HEK293 (cell line): ENCODE results near the gene PPP1R1C.

Experiments used
- CTCF ChIA-PET: fragments of 350-600 bp; formaldehyde crosslinking; extraction: SDS; loops from one replicate; lab custom pipeline; 2021; ENCODE audit warnings: antibody characterized with exemption; lab: Yijun Ruan, JAX
- POLR2A ChIA-PET: fragments of 300-600 bp; formaldehyde crosslinking; extraction: SDS; loops from one replicate; lab custom pipeline; 2020; ENCODE audit warnings: antibody characterized with exemption, inconsistent platforms; lab: Yijun Ruan, JAX
- H3K27ac ChIP-seq: fragments of 200-500 bp; sonication (Bioruptor generic); 2 replicates; pipeline ENCODE4 v1.5.1; 2014; ENCODE audit warnings: low read depth, low read length, control low read depth, inconsistent platforms; ENCODE audit errors: extremely low read depth
- H3K36me3 ChIP-seq, 2 experiments: fragments of 200-500 bp in 1 of 2; sonication (Bioruptor generic) in 1 of 2; 1 replicate in 1 of 2; 2 replicates in 1 of 2; pipeline ENCODE4 v1.5.1; 2014 to 2017; ENCODE audit warnings: inconsistent platforms in 2 of 2, low read length in 2 of 2; ENCODE audit not compliant: control insufficient read depth in 2 of 2, insufficient read depth in 1 of 2
- H3K4me1 ChIP-seq: fragments of 200-500 bp; sonication (Bioruptor generic); 2 replicates; pipeline ENCODE4 v1.5.1; 2014; ENCODE audit warnings: mild to moderate bottlenecking, low read length, inconsistent platforms; ENCODE audit not compliant: control insufficient read depth, insufficient read depth
- H3K4me3 ChIP-seq: 2 replicates; pipeline ENCODE4 v1.5.1; 2011; ENCODE audit warnings: low read depth, mild to moderate bottlenecking, control low read depth, low read length, moderate library complexity
- H3K9me3 ChIP-seq: fragments of 200-500 bp; sonication (Bioruptor generic); 2 replicates; pipeline ENCODE4 v1.5.1; 2014; ENCODE audit warnings: low read depth, low read length, inconsistent platforms; ENCODE audit not compliant: control insufficient read depth, insufficient read depth
- BCL11A ChIP-seq: fragments of 450-650 bp; formaldehyde crosslinking; IDR thresholded peaks from 2 replicates; pipeline ENCODE4 v1.5.1; 2016; ENCODE audit warnings: low read depth, missing biosample characterization, missing genetic modification characterization
- GLI2 ChIP-seq: fragments of 450-650 bp; formaldehyde crosslinking; IDR thresholded peaks from 2 replicates; pipeline ENCODE4; 2017; ENCODE audit warnings: missing biosample characterization, missing genetic modification characterization, low read depth, borderline replicate concordance
- GLI4 ChIP-seq: fragments of 450-650 bp; formaldehyde crosslinking; IDR thresholded peaks from 2 replicates; pipeline ENCODE4 v1.5.1; 2016; ENCODE audit warnings: missing biosample characterization, missing genetic modification characterization
- KLF7 ChIP-seq: fragments of 450-650 bp; formaldehyde crosslinking; IDR thresholded peaks from 2 replicates; pipeline ENCODE4 v1.5.1; 2016; ENCODE audit warnings: missing biosample characterization, missing genetic modification characterization, borderline replicate concordance
- RBAK ChIP-seq: fragments of 450-650 bp; formaldehyde crosslinking; IDR thresholded peaks from 2 replicates; pipeline ENCODE4 v1.5.1; 2016; ENCODE audit warnings: missing biosample characterization, missing genetic modification characterization
- ZBTB17 ChIP-seq: fragments of 450-650 bp; formaldehyde crosslinking; IDR thresholded peaks from 2 replicates; pipeline ENCODE4 v1.5.1; 2016; ENCODE audit warnings: missing biosample characterization, missing genetic modification characterization
- ZBTB21 ChIP-seq: fragments of 450-650 bp; formaldehyde crosslinking; IDR thresholded peaks from 2 replicates; pipeline ENCODE4 v1.5.1; 2017; ENCODE audit warnings: missing biosample characterization, missing genetic modification characterization
- ZBTB7A ChIP-seq: fragments of 450-650 bp; formaldehyde crosslinking; IDR thresholded peaks from 2 replicates; pipeline ENCODE4 v1.5.1; 2016; ENCODE audit warnings: low read depth, missing biosample characterization, missing genetic modification characterization
- ZNF121 ChIP-seq: fragments of 450-650 bp; formaldehyde crosslinking; IDR thresholded peaks from 2 replicates; pipeline ENCODE4 v1.5.1; 2016; ENCODE audit warnings: missing biosample characterization, missing genetic modification characterization
- ZNF140 ChIP-seq: fragments of 450-650 bp; formaldehyde crosslinking; IDR thresholded peaks from 2 replicates; pipeline ENCODE4 v1.5.1; 2016; ENCODE audit warnings: missing biosample characterization, missing genetic modification characterization
- ZNF184 ChIP-seq: fragments of 450-650 bp; IDR thresholded peaks from 2 replicates; pipeline ENCODE4 v1.5.1; 2018; ENCODE audit warnings: missing biosample characterization, mild to moderate bottlenecking, missing genetic modification characterization
- ZNF19 ChIP-seq: fragments of 450-650 bp; formaldehyde crosslinking; IDR thresholded peaks from 2 replicates; pipeline ENCODE4; 2016; ENCODE audit warnings: missing biosample characterization, missing genetic modification characterization, low read depth
- ZNF266 ChIP-seq: fragments of 450-650 bp; formaldehyde crosslinking; IDR thresholded peaks from 2 replicates; pipeline ENCODE4 v1.5.1; 2016; ENCODE audit warnings: missing biosample characterization, missing genetic modification characterization, low read depth
- ZNF341 ChIP-seq: fragments of 450-650 bp; formaldehyde crosslinking; IDR thresholded peaks from 2 replicates; pipeline ENCODE4; 2016; ENCODE audit warnings: low read depth, missing biosample characterization, missing genetic modification characterization
- ZNF37A ChIP-seq: fragments of 450-650 bp; IDR thresholded peaks from 2 replicates; pipeline ENCODE4 v1.5.1; 2018; ENCODE audit warnings: missing biosample characterization, missing genetic modification characterization
- ZNF501 ChIP-seq: fragments of 450-650 bp; formaldehyde crosslinking; IDR thresholded peaks from 2 replicates; pipeline ENCODE4 v1.5.1; 2016; ENCODE audit warnings: missing biosample characterization, missing genetic modification characterization
- ZNF561 ChIP-seq: fragments of 450-650 bp; IDR thresholded peaks from 2 replicates; pipeline ENCODE4 v1.5.1; 2018; ENCODE audit warnings: missing biosample characterization, missing genetic modification characterization, borderline replicate concordance
- ZNF626 ChIP-seq: fragments of 450-650 bp; sonication (Bioruptor Pico); formaldehyde crosslinking; IDR thresholded peaks from 2 replicates; pipeline ENCODE4 v1.5.1; 2018; ENCODE audit warnings: missing biosample characterization, missing genetic modification characterization, inconsistent platforms
- TF ChIP-seq, protein P1 (sequence below): fragments of 450-650 bp; formaldehyde crosslinking; IDR thresholded peaks from 2 replicates; pipeline ENCODE4 v1.5.1; 2016; ENCODE audit warnings: missing biosample characterization, missing genetic modification characterization
- TF ChIP-seq, protein P2 (sequence below): fragments of 450-650 bp; IDR thresholded peaks from 2 replicates; pipeline ENCODE4 v1.5.1; 2018; ENCODE audit warnings: missing biosample characterization, missing genetic modification characterization
- TF ChIP-seq, protein P3 (sequence below): fragments of 450-650 bp; formaldehyde crosslinking; IDR thresholded peaks from 2 replicates; pipeline ENCODE4 v1.5.1; 2017; ENCODE audit warnings: missing biosample characterization, missing genetic modification characterization
- TF ChIP-seq, protein P4 (sequence below): fragments of 450-650 bp; IDR thresholded peaks from 2 replicates; pipeline ENCODE4 v1.5.1; 2018; ENCODE audit warnings: missing biosample characterization, mild to moderate bottlenecking, missing genetic modification characterization
- TF ChIP-seq, protein P5 (sequence below): fragments of 450-650 bp; formaldehyde crosslinking; IDR thresholded peaks from 2 replicates; pipeline ENCODE4 v1.5.1; 2016; ENCODE audit warnings: missing biosample characterization, missing genetic modification characterization, borderline replicate concordance

PPP1R1C gene

DNA sequence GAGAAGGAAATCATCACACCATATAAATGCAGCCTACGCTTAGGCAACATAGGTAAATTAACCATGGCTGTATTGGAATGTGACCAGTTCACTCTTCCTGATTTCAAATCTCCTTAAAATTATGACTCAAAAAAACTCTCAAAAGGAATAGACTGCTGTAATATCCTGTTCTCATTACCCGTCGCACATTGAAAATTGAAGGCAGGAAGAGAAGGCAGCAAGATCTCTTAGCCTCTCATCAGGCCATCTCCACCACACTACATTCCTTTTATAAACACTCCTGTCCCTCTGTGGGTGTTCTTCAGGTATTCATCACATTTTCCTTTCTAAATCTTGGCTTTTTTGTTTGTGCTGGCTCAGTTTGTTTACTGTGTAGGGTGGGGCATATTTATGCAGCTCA lies 83.2 kb downstream of the PPP1R1C start:
- TF ChIP-seq ZNF561 (tag by site-specific recombination) (no peak), GLI2 (tag by site-specific recombination) (no peak), ZNF19 (tag by site-specific recombination) (no peak), ZNF184 (tag by site-specific recombination) (no peak), ZNF501 (no peak), GLI4 (tag by site-specific recombination) (no peak)
- TF ChIP-seq, protein P1, sequence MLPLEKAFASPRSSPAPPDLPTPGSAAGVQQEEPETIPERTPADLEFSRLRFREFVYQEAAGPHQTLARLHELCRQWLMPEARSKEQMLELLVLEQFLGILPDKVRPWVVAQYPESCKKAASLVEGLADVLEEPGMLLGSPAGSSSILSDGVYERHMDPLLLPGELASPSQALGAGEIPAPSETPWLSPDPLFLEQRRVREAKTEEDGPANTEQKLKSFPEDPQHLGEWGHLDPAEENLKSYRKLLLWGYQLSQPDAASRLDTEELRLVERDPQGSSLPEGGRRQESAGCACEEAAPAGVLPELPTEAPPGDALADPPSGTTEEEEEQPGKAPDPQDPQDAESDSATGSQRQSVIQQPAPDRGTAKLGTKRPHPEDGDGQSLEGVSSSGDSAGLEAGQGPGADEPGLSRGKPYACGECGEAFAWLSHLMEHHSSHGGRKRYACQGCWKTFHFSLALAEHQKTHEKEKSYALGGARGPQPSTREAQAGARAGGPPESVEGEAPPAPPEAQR (tag by site-specific recombination) = no peak
- TF ChIP-seq, protein P2, sequence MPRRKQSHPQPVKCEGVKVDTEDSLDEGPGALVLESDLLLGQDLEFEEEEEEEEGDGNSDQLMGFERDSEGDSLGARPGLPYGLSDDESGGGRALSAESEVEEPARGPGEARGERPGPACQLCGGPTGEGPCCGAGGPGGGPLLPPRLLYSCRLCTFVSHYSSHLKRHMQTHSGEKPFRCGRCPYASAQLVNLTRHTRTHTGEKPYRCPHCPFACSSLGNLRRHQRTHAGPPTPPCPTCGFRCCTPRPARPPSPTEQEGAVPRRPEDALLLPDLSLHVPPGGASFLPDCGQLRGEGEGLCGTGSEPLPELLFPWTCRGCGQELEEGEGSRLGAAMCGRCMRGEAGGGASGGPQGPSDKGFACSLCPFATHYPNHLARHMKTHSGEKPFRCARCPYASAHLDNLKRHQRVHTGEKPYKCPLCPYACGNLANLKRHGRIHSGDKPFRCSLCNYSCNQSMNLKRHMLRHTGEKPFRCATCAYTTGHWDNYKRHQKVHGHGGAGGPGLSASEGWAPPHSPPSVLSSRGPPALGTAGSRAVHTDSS (tag by site-specific recombination) = no peak
- TF ChIP-seq, protein P3, sequence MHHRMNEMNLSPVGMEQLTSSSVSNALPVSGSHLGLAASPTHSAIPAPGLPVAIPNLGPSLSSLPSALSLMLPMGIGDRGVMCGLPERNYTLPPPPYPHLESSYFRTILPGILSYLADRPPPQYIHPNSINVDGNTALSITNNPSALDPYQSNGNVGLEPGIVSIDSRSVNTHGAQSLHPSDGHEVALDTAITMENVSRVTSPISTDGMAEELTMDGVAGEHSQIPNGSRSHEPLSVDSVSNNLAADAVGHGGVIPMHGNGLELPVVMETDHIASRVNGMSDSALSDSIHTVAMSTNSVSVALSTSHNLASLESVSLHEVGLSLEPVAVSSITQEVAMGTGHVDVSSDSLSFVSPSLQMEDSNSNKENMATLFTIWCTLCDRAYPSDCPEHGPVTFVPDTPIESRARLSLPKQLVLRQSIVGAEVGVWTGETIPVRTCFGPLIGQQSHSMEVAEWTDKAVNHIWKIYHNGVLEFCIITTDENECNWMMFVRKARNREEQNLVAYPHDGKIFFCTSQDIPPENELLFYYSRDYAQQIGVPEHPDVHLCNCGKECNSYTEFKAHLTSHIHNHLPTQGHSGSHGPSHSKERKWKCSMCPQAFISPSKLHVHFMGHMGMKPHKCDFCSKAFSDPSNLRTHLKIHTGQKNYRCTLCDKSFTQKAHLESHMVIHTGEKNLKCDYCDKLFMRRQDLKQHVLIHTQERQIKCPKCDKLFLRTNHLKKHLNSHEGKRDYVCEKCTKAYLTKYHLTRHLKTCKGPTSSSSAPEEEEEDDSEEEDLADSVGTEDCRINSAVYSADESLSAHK (tag by site-specific recombination) = no peak
- TF ChIP-seq, protein P4, sequence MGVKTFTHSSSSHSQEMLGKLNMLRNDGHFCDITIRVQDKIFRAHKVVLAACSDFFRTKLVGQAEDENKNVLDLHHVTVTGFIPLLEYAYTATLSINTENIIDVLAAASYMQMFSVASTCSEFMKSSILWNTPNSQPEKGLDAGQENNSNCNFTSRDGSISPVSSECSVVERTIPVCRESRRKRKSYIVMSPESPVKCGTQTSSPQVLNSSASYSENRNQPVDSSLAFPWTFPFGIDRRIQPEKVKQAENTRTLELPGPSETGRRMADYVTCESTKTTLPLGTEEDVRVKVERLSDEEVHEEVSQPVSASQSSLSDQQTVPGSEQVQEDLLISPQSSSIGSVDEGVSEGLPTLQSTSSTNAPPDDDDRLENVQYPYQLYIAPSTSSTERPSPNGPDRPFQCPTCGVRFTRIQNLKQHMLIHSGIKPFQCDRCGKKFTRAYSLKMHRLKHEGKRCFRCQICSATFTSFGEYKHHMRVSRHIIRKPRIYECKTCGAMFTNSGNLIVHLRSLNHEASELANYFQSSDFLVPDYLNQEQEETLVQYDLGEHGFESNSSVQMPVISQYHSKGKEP (tag by site-specific recombination) = no peak
- H3K9me3 ChIP-seq = no peaks in the 10 kb centered on the region
- H3K36me3 ChIP-seq = peaks cover 0 to 3% of the 10 kb centered on the region in 2 experiments; a peak in 1 of 3 replicates
- CTCF ChIA-PET = interaction anchor here (0.6 kb wide), 1 partner anchor 68 kb away, joined by 4 read pairs; no protein-coding TSS in a partner anchor
- POLR2A ChIA-PET = no interaction called here
- H3K4me3 ChIP-seq = no peak overlapping the region
- no peak overlapping the region for H3K27ac ChIP-seq
- no peaks in the 10 kb centered on the region for H3K4me1 ChIP-seq

DNA sequence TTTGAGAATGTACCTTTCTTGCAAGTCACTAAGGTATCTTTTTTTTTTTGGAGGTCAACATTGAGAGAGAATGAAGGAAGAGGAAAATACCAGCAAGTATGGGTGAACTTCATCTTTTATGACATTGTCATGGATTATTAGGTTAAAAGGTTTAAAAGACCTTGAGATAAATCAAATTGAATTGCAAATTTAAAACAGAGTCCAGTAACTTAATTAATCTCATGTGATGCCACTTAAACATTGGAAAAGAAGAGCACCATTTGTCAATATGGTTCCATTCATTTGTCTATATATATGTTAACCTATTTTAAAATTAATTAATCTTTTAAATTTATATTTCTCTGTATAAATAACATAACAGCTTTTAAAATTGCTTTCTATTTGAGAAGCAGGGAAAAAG lies 83.8 kb downstream of the PPP1R1C start:
- H3K9me3 ChIP-seq = no peaks in the 10 kb centered on the region
- ChIA-PET CTCF (interaction anchor here (0.8 kb wide), 1 partner anchor 510 kb away, joined by 4 read pairs; no protein-coding TSS in a partner anchor), POLR2A (no interaction called here)
- H3K36me3 ChIP-seq = peaks cover 0 to 3% of the 10 kb centered on the region in 2 experiments; a peak in 1 of 3 replicates
- H3K4me1 ChIP-seq = no peaks in the 10 kb centered on the region
- H3K4me3 ChIP-seq = no peak overlapping the region
- H3K27ac ChIP-seq = no peak overlapping the region
- TF ChIP-seq ZBTB7A (no peak), ZNF266 (tag by site-specific recombination) (no peak), ZBTB21 (tag by site-specific recombination) (no peak), ZNF341 (tag by site-specific recombination) (no peak), RBAK (tag by site-specific recombination) (no peak), ZBTB17 (tag by site-specific recombination) (no peak), ZNF140 (tag by site-specific recombination) (no peak), ZNF37A (tag by site-specific recombination) (no peak), ZNF121 (tag by site-specific recombination) (no peak), ZNF626 (no peak), KLF7 (tag by site-specific recombination) (no peak), BCL11A (no peak)
- TF ChIP-seq, protein P4 (tag by site-specific recombination) = no peak
- TF ChIP-seq, protein P5, sequence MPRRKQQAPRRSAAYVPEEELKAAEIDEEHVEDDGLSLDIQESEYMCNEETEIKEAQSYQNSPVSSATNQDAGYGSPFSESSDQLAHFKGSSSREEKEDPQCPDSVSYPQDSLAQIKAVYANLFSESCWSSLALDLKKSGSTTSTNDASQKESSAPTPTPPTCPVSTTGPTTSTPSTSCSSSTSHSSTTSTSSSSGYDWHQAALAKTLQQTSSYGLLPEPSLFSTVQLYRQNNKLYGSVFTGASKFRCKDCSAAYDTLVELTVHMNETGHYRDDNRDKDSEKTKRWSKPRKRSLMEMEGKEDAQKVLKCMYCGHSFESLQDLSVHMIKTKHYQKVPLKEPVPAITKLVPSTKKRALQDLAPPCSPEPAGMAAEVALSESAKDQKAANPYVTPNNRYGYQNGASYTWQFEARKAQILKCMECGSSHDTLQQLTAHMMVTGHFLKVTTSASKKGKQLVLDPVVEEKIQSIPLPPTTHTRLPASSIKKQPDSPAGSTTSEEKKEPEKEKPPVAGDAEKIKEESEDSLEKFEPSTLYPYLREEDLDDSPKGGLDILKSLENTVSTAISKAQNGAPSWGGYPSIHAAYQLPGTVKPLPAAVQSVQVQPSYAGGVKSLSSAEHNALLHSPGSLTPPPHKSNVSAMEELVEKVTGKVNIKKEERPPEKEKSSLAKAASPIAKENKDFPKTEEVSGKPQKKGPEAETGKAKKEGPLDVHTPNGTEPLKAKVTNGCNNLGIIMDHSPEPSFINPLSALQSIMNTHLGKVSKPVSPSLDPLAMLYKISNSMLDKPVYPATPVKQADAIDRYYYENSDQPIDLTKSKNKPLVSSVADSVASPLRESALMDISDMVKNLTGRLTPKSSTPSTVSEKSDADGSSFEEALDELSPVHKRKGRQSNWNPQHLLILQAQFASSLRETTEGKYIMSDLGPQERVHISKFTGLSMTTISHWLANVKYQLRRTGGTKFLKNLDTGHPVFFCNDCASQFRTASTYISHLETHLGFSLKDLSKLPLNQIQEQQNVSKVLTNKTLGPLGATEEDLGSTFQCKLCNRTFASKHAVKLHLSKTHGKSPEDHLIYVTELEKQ (tag by site-specific recombination) = no peak
